Stimulated activated CD4-positive, alpha-beta T cell treated with anti-CD3 and anti-CD28 coated beads, Interleukin-1b, Interleukin-23, amount 100 ng/mL, for 1 hour (primary cell): ENCODE measurements around the gene RHNO1.
"Not testable (repeated sequence)": the region's sequence is repeated elsewhere in the genome, so short reads cannot be mapped to it uniquely, and the experiment has no call there.

ENCODE experiments used
- DNase-seq, 2 donors: peaks; one replicate each; pipeline ENCODE4 v3.0.0-alpha.2; 2020; ENCODE audit warnings: low read depth in 2 of 2

RHNO1 gene

DNA sequence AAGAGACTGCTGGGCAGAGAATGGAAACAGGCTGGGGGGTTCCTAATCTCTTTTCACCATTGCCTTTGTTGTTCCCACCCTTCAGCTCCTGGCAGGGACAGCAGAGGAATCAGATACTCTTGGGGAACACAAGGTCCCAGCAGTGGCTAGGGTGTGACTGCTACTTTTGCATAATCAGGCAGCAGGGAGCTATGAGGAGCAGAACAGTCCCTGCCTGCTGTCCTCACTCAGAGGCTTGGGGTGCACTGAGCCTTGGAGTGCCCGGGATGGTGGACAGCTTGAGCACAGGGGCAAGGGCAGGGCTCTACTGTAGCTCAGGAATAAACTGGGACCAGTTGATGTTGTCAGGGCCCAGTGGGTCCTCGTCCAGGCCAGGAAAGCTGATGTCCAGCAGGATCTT lies 18.7 kb upstream of the RHNO1 start:
- no peak for DNase-seq

- DNase-seq = no peak
These were observed 18.0 kb upstream of the RHNO1 start for GRCh38 chr12:2858944-2859421.

GRCh38 chr12:2860170-2860569 lies 16.9 kb upstream of the RHNO1 start:
- no peak for DNase-seq

DNA sequence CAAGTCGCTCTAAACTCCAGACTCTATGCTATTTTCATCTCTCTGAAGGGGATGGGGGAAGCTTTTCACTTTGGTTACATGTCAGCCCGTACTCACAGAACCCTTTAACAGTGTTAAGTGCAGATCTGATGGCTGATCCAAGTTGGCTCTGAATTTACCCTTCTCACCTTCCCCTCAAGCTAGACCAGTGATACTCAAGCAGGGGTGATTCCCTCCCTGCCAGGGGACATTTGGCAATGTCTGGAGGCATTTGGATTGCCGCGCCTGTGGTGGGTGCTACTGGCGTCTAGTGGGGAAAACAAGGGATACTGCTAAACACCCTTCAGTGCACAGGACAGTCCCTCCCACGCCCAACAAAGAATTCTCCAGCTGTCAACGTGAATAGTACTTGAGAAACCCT lies 14.1 kb upstream of the RHNO1 start:
- DNase-seq = no peak

DNA sequence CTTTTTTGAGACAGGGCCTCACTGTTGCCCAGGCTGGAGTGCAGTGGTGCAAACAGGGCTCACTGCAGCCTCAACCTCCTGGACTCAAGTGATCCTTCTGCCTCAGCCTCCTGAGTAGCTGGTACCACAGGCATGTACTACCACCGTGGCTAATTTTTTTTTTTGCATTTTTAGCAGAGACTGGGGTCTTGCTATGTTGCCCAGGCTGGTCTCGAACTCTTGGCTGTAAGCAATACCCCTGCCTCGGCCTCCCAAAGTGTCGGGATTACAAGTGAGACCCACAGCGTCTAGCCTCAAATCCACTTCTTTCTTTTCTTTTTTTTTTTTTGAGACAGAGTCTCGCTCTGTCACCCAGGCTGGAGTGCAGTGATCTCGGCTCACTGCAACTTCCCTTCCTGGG lies 13.6 kb upstream of the RHNO1 start:
- not testable (repeated sequence) for DNase-seq

DNA sequence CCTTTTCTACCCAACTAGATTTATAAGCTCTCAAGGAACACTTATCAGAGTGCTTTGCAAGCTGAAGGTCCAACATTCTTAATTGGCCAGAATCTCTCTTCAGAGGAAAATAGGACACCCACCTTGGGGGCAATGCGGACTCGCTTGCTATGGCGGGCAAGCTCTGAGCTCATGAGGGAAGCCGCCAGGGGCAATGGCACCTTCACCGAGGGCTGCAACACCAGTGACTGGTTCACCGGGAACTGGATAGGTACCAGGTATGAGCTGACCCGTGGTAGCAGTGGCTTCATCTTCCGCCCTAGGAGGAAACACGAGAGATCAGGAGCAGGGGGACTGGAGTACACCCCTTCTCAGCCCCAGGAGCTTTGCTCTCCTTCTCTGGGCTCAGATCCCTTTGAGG lies 12.8 kb upstream of the RHNO1 start:
- DNase-seq = no peak

- not testable (repeated sequence) for DNase-seq
These were observed 7.9 kb upstream of the RHNO1 start for GRCh38 chr12:2868986-2869632.

- DNase-seq = no peak
These were observed 484 bp upstream of the RHNO1 start for GRCh38 chr12:2876431-2877046.

DNA sequence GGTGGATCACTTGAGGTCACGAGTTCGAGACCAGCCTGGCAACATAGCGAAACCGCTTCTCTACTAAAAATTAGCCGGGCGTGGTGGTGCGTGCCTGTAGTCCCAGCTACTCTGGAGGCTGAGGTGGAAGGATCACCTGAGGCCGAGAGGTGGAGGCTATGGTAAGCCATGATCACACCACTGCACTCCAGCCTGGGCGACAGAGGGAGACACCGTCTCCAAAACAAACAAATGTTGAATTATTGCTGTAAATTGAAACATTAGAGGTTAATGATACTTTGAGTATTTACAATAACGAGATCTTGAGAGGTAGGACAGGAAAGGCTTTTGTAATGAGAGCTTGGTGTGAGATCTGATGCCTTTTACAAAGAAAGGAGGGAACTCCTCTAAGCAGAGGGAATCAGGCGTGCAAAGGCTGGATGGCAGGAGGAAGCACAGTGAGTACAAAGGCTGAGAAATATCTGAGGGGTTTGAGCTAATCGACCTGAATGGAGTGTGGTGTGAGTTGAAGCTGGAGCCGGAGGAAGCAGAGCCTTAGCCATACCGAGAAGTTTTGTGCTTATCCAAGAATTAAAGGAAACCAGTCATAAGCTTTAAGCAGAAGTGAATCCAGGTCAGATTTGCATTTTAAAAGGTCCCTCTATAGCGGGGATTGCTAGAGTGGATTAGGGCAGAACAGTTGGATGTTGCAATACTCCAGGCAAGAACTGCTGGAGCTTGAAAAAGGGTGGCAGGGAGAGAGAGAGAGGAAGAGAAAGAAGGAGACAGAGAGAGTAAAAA lies 1.1 kb downstream of the RHNO1 start:
- no peak for DNase-seq

DNA sequence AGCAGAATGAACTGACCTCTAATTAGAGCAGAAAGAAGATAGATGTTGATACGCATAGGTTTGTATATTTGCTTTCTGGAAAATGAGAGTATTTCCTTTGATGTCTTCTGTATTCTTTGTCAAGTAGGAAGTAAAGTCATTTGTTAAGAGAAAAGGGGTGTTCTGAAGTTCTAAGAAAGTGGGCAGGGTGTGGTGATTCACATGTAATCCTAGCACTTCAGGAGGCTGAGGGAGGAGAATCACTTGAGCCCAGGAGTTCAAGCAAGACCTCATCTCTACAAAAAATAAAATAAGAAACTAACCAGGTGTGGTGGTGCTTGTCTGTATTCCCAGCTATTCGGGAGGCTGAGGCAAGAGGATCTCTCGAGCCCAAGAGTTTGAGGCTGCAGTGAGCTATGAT lies 2.8 kb downstream of the RHNO1 start:
- DNase-seq = no peak

GRCh38 chr12:2884810-2885209 lies 7.8 kb downstream of the RHNO1 start:
- DNase-seq = no peak

GRCh38 chr12:2886768-2887450 lies 9.9 kb downstream of the RHNO1 start:
- DNase-seq = no peak

DNA sequence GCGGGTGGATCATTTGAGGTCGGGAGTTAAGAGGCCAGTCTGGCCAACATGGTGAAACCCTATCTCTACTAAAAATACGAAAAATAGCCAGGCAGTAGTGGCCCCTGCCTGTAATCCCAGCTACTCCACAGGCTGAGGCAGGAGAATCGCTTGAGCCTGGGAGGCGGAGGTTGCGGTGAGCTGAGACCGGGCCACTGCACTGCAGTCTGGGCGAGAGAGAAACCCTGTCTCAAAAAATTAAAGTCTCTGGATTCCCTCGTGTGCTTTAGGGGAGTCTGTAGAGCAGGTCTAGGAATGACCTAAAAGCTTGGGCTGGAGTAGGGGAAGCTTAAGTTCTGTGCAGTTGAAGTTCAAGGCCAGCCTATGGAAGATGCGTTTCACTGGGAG lies 13.0 kb downstream of the RHNO1 start:
- no peak for DNase-seq

DNA sequence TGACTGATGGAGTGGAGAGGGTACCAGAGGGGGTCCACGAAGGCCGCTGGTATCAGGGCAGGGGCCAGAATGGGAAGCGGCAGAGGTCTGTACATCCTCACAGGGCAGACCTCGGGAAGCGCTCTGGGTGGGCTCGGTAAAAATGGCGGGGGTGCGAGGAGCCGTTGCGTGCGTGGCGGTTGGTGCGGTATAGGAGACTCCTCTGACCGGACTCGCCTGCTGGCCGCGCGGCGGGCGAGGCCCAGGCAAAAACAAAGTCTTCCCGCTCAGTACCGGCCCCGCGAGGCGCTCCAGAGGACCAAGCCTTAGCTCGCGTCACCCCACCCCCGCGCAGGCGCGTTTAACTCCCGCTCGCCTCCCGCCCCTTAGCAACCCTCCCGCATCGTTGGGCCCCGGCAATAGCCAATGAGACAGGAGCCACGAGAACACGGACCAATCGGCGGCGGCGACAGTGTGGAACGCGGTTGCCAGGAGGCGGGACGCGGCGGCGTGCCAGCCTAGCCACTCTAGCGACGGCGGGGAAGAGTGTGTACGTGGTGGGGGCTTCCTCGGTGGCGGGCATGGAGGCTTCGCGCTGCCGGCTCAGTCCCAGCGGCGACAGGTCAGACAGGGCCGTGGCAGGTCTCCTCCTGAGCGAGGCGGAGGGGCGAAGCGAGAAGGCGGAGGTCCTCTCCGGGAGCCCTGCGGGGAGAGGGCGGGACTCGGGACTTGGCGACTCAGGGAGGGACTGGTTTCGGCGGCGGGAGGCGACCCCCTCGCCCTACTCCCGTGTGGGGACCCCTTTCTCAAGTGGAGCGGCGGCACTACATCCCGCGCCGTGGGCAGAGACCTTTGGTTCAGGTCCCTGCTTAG lies 13.6 kb downstream of the RHNO1 start, which contains the start of gene TULP3:
Gene TULP3 (plus strand): TSS at position 504 of the 852 bp plus-strand sequence. CDS start 57 bp downstream, at position 561.
- DNase-seq = peak; percentile 93 to 96

DNA sequence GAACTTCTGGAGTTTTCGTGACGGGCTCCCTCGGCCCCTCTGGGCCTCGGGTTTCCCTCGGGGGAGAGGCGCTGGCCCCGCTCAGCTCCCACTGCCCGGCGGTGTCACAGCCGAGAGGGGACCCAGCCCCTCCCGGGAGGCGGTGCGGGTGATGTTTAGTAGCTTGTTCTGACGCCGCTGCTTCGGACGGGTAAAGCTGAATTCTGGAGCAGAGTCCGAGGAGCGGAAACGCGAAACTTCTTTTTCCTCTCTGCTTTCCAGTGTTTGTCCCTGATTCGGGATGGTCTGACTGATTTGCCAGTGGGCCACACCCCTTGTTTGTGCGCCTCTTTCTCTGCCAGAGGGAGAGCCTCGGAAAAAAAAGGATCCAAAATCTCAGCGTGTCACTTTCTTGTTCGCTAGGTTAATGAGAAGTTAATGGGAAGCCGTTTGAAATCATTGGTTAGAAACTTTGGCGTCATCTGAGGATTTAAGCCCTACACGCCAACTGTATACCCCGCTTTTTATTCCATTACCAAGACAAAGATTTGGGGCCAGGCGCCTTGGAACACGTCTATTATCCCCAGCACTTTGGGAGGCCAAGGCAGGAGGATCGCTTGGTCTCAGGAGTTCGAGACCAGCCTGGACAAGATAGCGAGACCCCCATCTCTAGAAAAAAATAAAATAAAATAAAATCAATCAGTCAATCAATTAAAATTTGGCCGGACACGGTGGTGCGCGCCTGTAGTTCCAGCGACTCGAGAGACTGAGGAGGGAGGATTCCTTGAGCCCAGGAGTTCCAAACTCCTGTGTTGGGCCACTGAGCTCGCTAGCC lies 14.4 kb downstream of the RHNO1 start:
- DNase-seq = no peak

DNA sequence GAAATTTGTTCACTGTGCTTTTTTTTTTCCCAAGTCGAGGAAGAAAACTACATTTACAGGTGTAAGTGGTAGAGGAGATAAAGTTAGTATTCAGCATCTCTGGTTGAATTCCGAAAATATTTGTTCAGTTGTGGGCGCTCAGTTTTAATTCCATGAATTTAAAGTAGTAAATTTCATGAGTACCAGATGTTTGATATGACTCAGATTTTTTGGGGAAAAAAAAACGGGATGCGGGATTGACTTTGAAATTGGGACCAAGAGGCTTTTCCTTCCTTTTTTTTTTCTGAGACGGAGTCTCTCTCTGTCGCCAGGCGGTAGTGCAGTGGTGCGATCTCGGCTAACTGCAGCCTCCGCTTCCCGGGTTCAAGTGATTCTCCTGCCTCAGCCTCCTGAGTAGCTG lies 15.2 kb downstream of the RHNO1 start:
- DNase-seq = no peak

DNA sequence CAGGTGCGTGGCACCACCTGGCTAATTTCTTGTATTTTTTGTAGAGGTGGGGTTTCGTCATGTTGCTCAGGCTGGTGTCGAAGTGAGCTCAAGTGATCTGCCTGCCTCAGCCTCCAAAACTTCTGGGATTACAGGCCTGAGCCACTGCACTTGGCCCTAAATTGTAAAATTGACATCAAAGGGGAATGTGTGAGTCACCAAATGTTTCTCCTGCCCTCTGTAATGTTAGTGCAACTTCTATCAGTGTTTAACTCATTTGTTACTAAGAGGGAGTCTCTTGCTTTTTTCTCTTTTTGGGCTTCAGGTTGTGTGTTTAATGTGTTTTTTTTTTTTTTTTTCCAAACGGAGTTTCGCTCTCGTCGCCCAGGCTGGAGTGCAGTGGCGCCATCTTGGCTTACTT lies 16.0 kb downstream of the RHNO1 start:
- no peak for DNase-seq

DNA sequence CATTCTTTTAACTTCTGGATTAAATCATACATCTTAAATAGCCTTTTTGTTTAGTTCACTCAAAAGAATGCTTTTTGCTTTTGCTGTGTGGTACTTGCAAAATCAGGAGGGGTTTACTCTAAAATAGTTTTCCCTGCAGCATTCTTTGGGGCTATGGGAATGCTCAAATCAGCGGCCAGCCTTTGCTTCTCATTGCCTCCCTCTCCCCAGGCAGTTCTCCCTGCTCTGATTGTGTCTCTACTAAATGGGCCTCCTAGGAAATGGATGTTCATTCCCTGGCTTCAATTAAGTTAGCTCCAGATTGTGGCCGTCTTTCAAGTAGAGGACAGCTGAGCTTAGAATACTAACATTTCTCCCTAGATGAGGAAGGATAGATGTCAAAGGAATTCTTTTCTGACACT lies 18.0 kb downstream of the RHNO1 start:
- no peak for DNase-seq

DNA sequence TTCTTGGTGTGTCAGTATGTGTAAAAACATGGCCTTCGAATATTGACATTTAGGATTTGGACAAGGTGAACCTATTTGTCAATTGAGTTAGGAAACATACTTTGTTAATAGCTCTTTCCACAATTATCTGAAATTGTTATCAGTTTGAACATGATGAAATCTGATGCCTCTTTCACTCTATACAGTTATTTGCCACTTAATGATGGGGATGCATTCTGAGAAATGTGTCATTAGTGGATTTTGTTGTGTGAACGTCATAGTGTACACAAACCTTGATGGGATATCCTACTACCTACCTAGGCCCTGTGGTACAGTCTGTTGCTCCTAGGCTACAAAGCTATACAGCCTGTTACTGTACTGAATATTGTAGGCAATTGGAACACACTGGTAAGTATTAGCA lies 18.5 kb downstream of the RHNO1 start:
- no peak for DNase-seq

GRCh38 chr12:2897418-2897817 lies 20.4 kb downstream of the RHNO1 start:
- DNase-seq = no peak
